K562 (cell line): ENCODE results near the gene RGS9. TPM values are rescaled to one million over a fixed set of nuclear protein-coding genes. Genes with fewer than 3 reads are reported as not detected.
A peak's percentile ranks its signal among the peaks of the same experiment; 100 is the strongest.

Experiments used
- ATAC-seq: fragments of 200-7000 bp; cut with Tn5 transposase; 3 replicates; pipeline ENCODE4 v1.9.1; 2020; ENCODE audit warnings: moderate library complexity
- BruUV-seq: library from RNA; stranded (reverse); fragments of 400-500 nt; replicated peaks from 2 replicates; lab custom pipeline; 2021; lab: Mats Ljungman, UMichigan
- CTCF ChIA-PET: fragments of 300-600 bp; formaldehyde crosslinking; extraction: SDS; loops from one replicate; lab custom pipeline; 2021; ENCODE audit warnings: low intra/inter-chr PET ratio; lab: Yijun Ruan, JAX
- POLR2A ChIA-PET: fragments of 300-600, 350-650 bp; sonication (Branson Sonifier 250); formaldehyde crosslinking; extraction: SDS; loops from one replicate; lab custom pipeline; 2021; ENCODE audit warnings: antibody characterized with exemption, inconsistent platforms; lab: Yijun Ruan, JAX
- DNase-seq, 4 experiments: peaks; one replicate each; pipeline versions ENCODE4 v3.0.0 to v3.0.0-alpha.2; 2011 to 2018; ENCODE audit warnings: low spot score in 3 of 4, mixed read lengths in 3 of 4; ENCODE audit errors: extremely low read depth in 1 of 4
- FAIRE-seq: peaks from 2 replicates; lab custom pipeline; 2011; peaks lifted over from hg19 to GRCh38; lab: Jason Lieb, UNC
- H2AFZ ChIP-seq: 2 replicates; pipeline ENCODE4 v1.6.0; 2011; ENCODE audit warnings: low read depth, low read length, control low read depth, inconsistent platforms
- H3K27ac ChIP-seq: fragments of 200-600 bp; 3 replicates; pipeline ENCODE4 v1.8.0; 2011; ENCODE audit warnings: low read depth, mild to moderate bottlenecking, control low read depth, inconsistent platforms, low read length, moderate library complexity, mixed read lengths; ENCODE audit errors: extremely low read depth
- H3K27me3 ChIP-seq, 2 experiments: fragments of 300-600 bp in 1 of 2; 2 replicates in 1 of 2; 3 replicates in 1 of 2; pipeline versions ENCODE4 v1.6.0 to v1.8.0; 2011; ENCODE audit warnings: inconsistent platforms in 2 of 2, low read length in 2 of 2, mild to moderate bottlenecking in 1 of 2, mixed read lengths in 1 of 2, moderate library complexity in 1 of 2; ENCODE audit not compliant: control insufficient read depth in 2 of 2, insufficient read depth in 2 of 2
- H3K36me3 ChIP-seq: fragments of 300-600 bp; 3 replicates; pipeline ENCODE4 v1.8.0; 2011; ENCODE audit warnings: mild to moderate bottlenecking, low read length, inconsistent platforms; ENCODE audit not compliant: control insufficient read depth, insufficient read depth
- H3K4me1 ChIP-seq, 2 experiments: fragments of 200-600 bp in 1 of 2; replicated peaks in 1 of 2; 2 replicates in 1 of 2; 3 replicates in 1 of 2; pipeline versions ENCODE4 v1.5.1 to v1.8.0; 2011; ENCODE audit warnings: inconsistent platforms in 2 of 2, low read length in 2 of 2, mild to moderate bottlenecking in 1 of 2, mixed read lengths in 1 of 2, moderate library complexity in 1 of 2; ENCODE audit not compliant: control insufficient read depth in 2 of 2, insufficient read depth in 2 of 2
- H3K4me2 ChIP-seq: 2 replicates; pipeline ENCODE4 v1.6.1; 2011; ENCODE audit warnings: low read length, control low read depth, inconsistent platforms, mixed read lengths; ENCODE audit not compliant: insufficient read depth
- H3K4me3 ChIP-seq: fragments of 200-600 bp; sonication (generic), shearing (Covaris generic); 2 replicates; pipeline ENCODE4 v1.5.1; 2016; ENCODE audit warnings: control low read depth, inconsistent platforms
- H3K79me2 ChIP-seq: fragments of 200-600 bp; 3 replicates; pipeline ENCODE4 v1.8.0; 2011; ENCODE audit warnings: low read length, inconsistent platforms; ENCODE audit not compliant: control insufficient read depth, insufficient read depth
- H3K9ac ChIP-seq, 2 experiments: 2 replicates each; pipeline versions ENCODE4 v1.6.0 to v1.6.1; 2011; ENCODE audit warnings: low read depth in 2 of 2, low read length in 2 of 2, control low read depth in 1 of 2, inconsistent platforms in 1 of 2, mild to moderate bottlenecking in 1 of 2, mixed read lengths in 1 of 2; ENCODE audit not compliant: insufficient read depth in 1 of 2
- H3K9me1 ChIP-seq: one replicate; pipeline ENCODE4 v1.6.0; 2011; ENCODE audit warnings: inconsistent platforms, mild to moderate bottlenecking, low read length, moderate library complexity; ENCODE audit not compliant: control insufficient read depth, insufficient read depth
- H3K9me3 ChIP-seq: replicated peaks from 2 replicates; pipeline ENCODE4 v1.5.1; 2011; ENCODE audit warnings: low read depth, low read length, inconsistent platforms; ENCODE audit not compliant: control insufficient read depth, insufficient read depth
- H4K20me1 ChIP-seq: replicated peaks from 2 replicates; pipeline ENCODE4 v1.6.1; 2011; ENCODE audit warnings: low read length, inconsistent platforms, mixed read lengths; ENCODE audit not compliant: control insufficient read depth, insufficient read depth
- CBX1 ChIP-seq: sonication (generic); IDR thresholded peaks from 2 replicates; pipeline ENCODE4 v1.6.1; 2016; ENCODE audit warnings: antibody characterized with exemption, low read depth, mild to moderate bottlenecking
- FOXP4 ChIP-seq: sonication (generic); formaldehyde crosslinking; IDR thresholded peaks from 2 replicates; pipeline ENCODE4 v1.8.0; 2022; ENCODE audit warnings: mild to moderate bottlenecking, missing genetic modification reagents, borderline replicate concordance
- HNRNPK ChIP-seq: fragments of 200-400 bp; formaldehyde crosslinking; IDR thresholded peaks from one replicate; pipeline ENCODE4 v1.6.1; 2018; ENCODE audit warnings: mild to moderate bottlenecking, low read depth, low read length; ENCODE audit not compliant: poor library complexity, severe bottlenecking
- NFXL1 ChIP-seq: fragments of 450-650 bp; formaldehyde crosslinking; IDR thresholded peaks from 2 replicates; pipeline ENCODE4 v1.4.0; 2021; ENCODE audit warnings: mild to moderate bottlenecking
- PHB ChIP-seq: fragments of 250-450 bp; sonication (Bioruptor Pico); IDR thresholded peaks from 2 replicates; pipeline ENCODE4 v1.5.0; 2021
- POLR2B ChIP-seq: fragments of 450-650 bp; IDR thresholded peaks from 2 replicates; pipeline ENCODE4 v1.6.1; 2018; ENCODE audit warnings: low read depth; ENCODE audit not compliant: partially characterized antibody
- SRSF7 ChIP-seq: fragments of 200-400 bp; formaldehyde crosslinking; optimal IDR thresholded peaks from 2 replicates; pipeline ENCODE3; 2017; ENCODE audit warnings: mild to moderate bottlenecking, low read depth, low read length
- ZC3H11A ChIP-seq: IDR thresholded peaks from 2 replicates; pipeline ENCODE4 v1.6.1; 2012; ENCODE audit warnings: low read depth, low read length, improper control_type of control experiment
- ZNF398 ChIP-seq: fragments of 250-450 bp; sonication (Bioruptor Pico); IDR thresholded peaks from 2 replicates; pipeline ENCODE4 v1.8.0; 2021; ENCODE audit warnings: moderate library complexity, mild to moderate bottlenecking, inconsistent platforms
- ZNF668 ChIP-seq: fragments of 250-450 bp; sonication (Bioruptor Pico); IDR thresholded peaks from 2 replicates; pipeline ENCODE4 v1.8.0; 2022; ENCODE audit warnings: mild to moderate bottlenecking, inconsistent platforms
- WGBS: fragments of 100-300 bp; shearing (Covaris generic); methylation state at CpG from one replicate; pipeline ENCODE4 v1.1.6; 2016; ENCODE audit warnings: low coverage, mixed read lengths; ENCODE audit not compliant: insufficient coverage; ENCODE audit errors: missing lambda C conversion rate; 5-methylcytosine and 5-hydroxymethylcytosine counted together
- in situ Hi-C: fragments of 300-500 bp; cut with MboI; formaldehyde crosslinking; loops from 4 replicates; pipeline ENCODE4 v1.15.0; 2018; ENCODE audit warnings: inconsistent platforms, mixed read lengths
- intact Hi-C: fragments of 100-400 bp; cut with micrococcal nuclease; formaldehyde crosslinking; loops from 2 replicates; pipeline ENCODE4 v1.14.2; 2022
- polyA plus RNA-seq, 8 experiments: library from polyadenylated mRNA; depleted of rRNA in 4 of 8; stranded (reverse) in 5 of 8; unstranded in 3 of 8; fragments of >200 nt; fragmentation: Nextera tagmentation in 2 of 8; fragmentation: Illumina TruSeq in 1 of 8; extraction: Ambion mirVana in 2 of 8; extraction: Trizol in 1 of 8; gene quantifications; 2 replicates each; pipeline versions ENCODE4 v1.2.1 to v1.2.3, GENCODE V29; 2011 to 2014; ENCODE audit warnings: inconsistent platforms in 1 of 8, missing spikeins in 1 of 8
- total RNA-seq, 7 experiments: library from RNA; depleted of rRNA in 6 of 7; stranded (reverse); fragments of >200 nt in 6 of 7; fragmentation: Illumina TruSeq in 2 of 7; extraction: Trizol in 2 of 7; gene quantifications; 2 replicates each; pipeline versions ENCODE4 v1.2.1 to v1.2.3, GENCODE V29; 2011 to 2021; ENCODE audit warnings: low replicate concordance in 1 of 7

Gene RGS9
- total and polyA plus RNA-seq, 9 of the 15 experiments (the other 6 are each of a cell fraction or from before 2014, with no cell fraction given), result 0.18 to 1.4 (median 0.55) TPM

- no peak for TF ChIP-seq ZC3H11A
- no peak for TF ChIP-seq ZNF398 (CRISPR knock-in tag)
Measured at GRCh38 chr17:65169691-65170090, 32.5 kb downstream of the RGS9 start (continued).

- no peak overlapping the region for H3K4me2 ChIP-seq
- CTCF ChIA-PET, result no interaction called here
- no peaks in the 10 kb centered on the region for H4K20me1 ChIP-seq
- intact Hi-C loops (loop anchor here (5.0 kb wide), 1 partner anchor 34 kb away; the partner anchor contains the start of gene RGS9), in situ Hi-C loops (no loop called here)
- H3K9ac ChIP-seq, result no peak overlapping the region
- no peak for DNase-seq
- WGBS, result 85% methylated on average over 10 of the region's 10 CpGs
- H3K4me1 ChIP-seq, result peaks cover 23 to 43% of the 10 kb centered on the region in 2 experiments
- H3K9me3 ChIP-seq, result no peaks in the 10 kb centered on the region
- no peak for FAIRE-seq
- H3K27ac ChIP-seq, result no peak overlapping the region
- H3K27me3 ChIP-seq, result no peaks in the 10 kb centered on the region; a peak in 1 of 5 replicates
- POLR2A ChIA-PET, result no interaction called here
- H3K36me3 ChIP-seq, result no peaks in the 10 kb centered on the region
- 0 out of 2 replicates have a peak overlapping the region, but pooled peaks have one; percentile 35 for H2AFZ ChIP-seq
- BruUV-seq, result no TSS peak
- H3K9me1 ChIP-seq, result no peaks in the 10 kb centered on the region
- ATAC-seq, result no peak
- no peak overlapping the region for H3K4me3 ChIP-seq
- no peaks in the 10 kb centered on the region for H3K79me2 ChIP-seq
- TF ChIP-seq ZNF668 (CRISPR knock-in tag), result no peak
- TF ChIP-seq SRSF7, result no peak
- no peak for TF ChIP-seq POLR2B
- TF ChIP-seq PHB (CRISPR knock-in tag), result no peak
- TF ChIP-seq FOXP4 (CRISPR knock-in tag), result no peak
- no peak for TF ChIP-seq NFXL1 (CRISPR knock-in tag)
- TF ChIP-seq CBX1, result no peak
- TF ChIP-seq HNRNPK, result no peak
Measured at GRCh38 chr17:65170839-65171238, 33.7 kb downstream of the RGS9 start.
